Lower lobe of right lung (tissue), 2 donors: ENCODE measurements around the gene PCGF6. TPM values are rescaled to one million over a fixed set of nuclear protein-coding genes. Genes with fewer than 3 reads are reported as not detected.

Experiments used
- ATAC-seq, 2 donors: fragments of 200-7000 bp; cut with Tn5 transposase; one replicate each; pipeline ENCODE4 v1.9.1; 2020 to 2022; ENCODE audit warnings: mild to moderate bottlenecking in 2 of 2, moderate library complexity in 2 of 2
- DNase-seq: peaks from one replicate; pipeline ENCODE4 v3.0.0-alpha.2; 2020
- H3K27ac ChIP-seq: fragments of 200-600 bp; one replicate; pipeline ENCODE4 v1.8.0; 2022
- H3K27me3 ChIP-seq: fragments of 200-600 bp; one replicate; pipeline ENCODE4 v1.8.0; 2022; ENCODE audit warnings: low read depth
- H3K36me3 ChIP-seq: fragments of 200-600 bp; one replicate; pipeline ENCODE4 v1.8.0; 2022; ENCODE audit warnings: mild to moderate bottlenecking
- H3K4me1 ChIP-seq: fragments of 200-600 bp; one replicate; pipeline ENCODE4 v1.8.0; 2022
- H3K4me3 ChIP-seq: fragments of 200-600 bp; one replicate; pipeline ENCODE4 v1.8.0; 2022; ENCODE audit warnings: mild to moderate bottlenecking
- H3K9me3 ChIP-seq: fragments of 200-600 bp; one replicate; pipeline ENCODE4 v1.8.0; 2022
- CTCF ChIP-seq: fragments of 200-600 bp; IDR thresholded peaks from one replicate; pipeline ENCODE4 v1.8.0; 2022; ENCODE audit warnings: antibody characterized with exemption, mild to moderate bottlenecking
- intact Hi-C: fragments of 100-400 bp; cut with DNase I; formaldehyde crosslinking; loops from one replicate; pipeline ENCODE4 v1.11.0; 2022
- total RNA-seq: library from RNA; stranded (reverse); fragmentation: NEBNext Ultra II Directional; extraction: Animal tissue kit (Norgen Biotek cat#: 25700); gene quantifications from one replicate; pipeline ENCODE4 v1.2.1, GENCODE V29; 2021
- donor health status: DM: no; HTN: yes; CAD: no; lungs with severe emphysema.

Gene PCGF6
- total RNA-seq, 1 donor from 2014 or later, result 6.6 TPM

GRCh38 chr10:103394180-103394579 is 43.2 kb upstream of the PCGF6 start:
- H3K36me3 ChIP-seq, result peaks cover 43% of the 10 kb centered on the region
- TF ChIP-seq CTCF, result no peak
- no peak for ATAC-seq
- H3K4me1 ChIP-seq, result peaks cover 36% of the 10 kb centered on the region
- H3K4me3 ChIP-seq, result no peak overlapping the region
- H3K27ac ChIP-seq, result no peak overlapping the region
- no peaks in the 10 kb centered on the region for H3K27me3 ChIP-seq
- DNase-seq, result no peak
- intact Hi-C loops, result no loop called here
- H3K9me3 ChIP-seq, result no peaks in the 10 kb centered on the region

- H3K4me1 ChIP-seq, result no peaks in the 10 kb centered on the region
- H3K27ac ChIP-seq, result no peak overlapping the region
- peaks cover 85% of the 10 kb centered on the region for H3K36me3 ChIP-seq
- DNase-seq, result no peak
- no peak overlapping the region for H3K4me3 ChIP-seq
- ATAC-seq, result no peak
- H3K27me3 ChIP-seq, result no peaks in the 10 kb centered on the region
- H3K9me3 ChIP-seq, result no peaks in the 10 kb centered on the region
- intact Hi-C loops, result no loop called here
- no peak for TF ChIP-seq CTCF
Measured at GRCh38 chr10:103382769-103383168, 31.8 kb upstream of the PCGF6 start.

- DNase-seq (no peak), ATAC-seq (no peak)
- intact Hi-C loops, result no loop called here
- Histone ChIP-seq H3K27ac (no peak overlapping the region), H3K27me3 (no peaks in the 10 kb centered on the region), H3K36me3 (peaks cover 60% of the 10 kb centered on the region), H3K4me3 (no peak overlapping the region), H3K4me1 (peaks cover 17% of the 10 kb centered on the region), H3K9me3 (no peaks in the 10 kb centered on the region)
- no peak for TF ChIP-seq CTCF
Measured at GRCh38 chr10:103374263-103374662, 23.3 kb upstream of the PCGF6 start.

- ATAC-seq (no peak), DNase-seq (no peak)
- intact Hi-C loops, result no loop called here
- Histone ChIP-seq H3K27me3 (no peaks in the 10 kb centered on the region), H3K27ac (no peak overlapping the region), H3K9me3 (no peaks in the 10 kb centered on the region), H3K4me1 (peaks cover 22% of the 10 kb centered on the region), H3K4me3 (no peak overlapping the region), H3K36me3 (peaks cover 53% of the 10 kb centered on the region)
- TF ChIP-seq CTCF, result no peak
Measured at GRCh38 chr10:103373544-103373943, 22.6 kb upstream of the PCGF6 start.

- peak within 1 kb of the TSS; percentile 88 for H3K27ac ChIP-seq
- ATAC-seq, result peak; percentile 93 to 97
- peak; percentile 93 for DNase-seq
- peaks cover 22% of the 10 kb centered on the region for H3K4me1 ChIP-seq
- peaks cover under 1% of the 10 kb centered on the region for H3K36me3 ChIP-seq
- H3K9me3 ChIP-seq, result no peaks in the 10 kb centered on the region
- TF ChIP-seq CTCF, result no peak
- H3K4me3 ChIP-seq, result peak within 1 kb of the TSS; percentile 100
- H3K27me3 ChIP-seq, result no peaks in the 10 kb centered on the region
- intact Hi-C loops, result no loop called here
Measured at GRCh38 chr10:103367782-103368518, 17.0 kb upstream of the PCGF6 start, which contains the start of gene TAF5. Gene TAF5, plus strand, starts transcription at chr10:103367976. Its CDS starts 14 bp downstream, at chr10:103367990.
